ENCODE results near the gene CHD9NB.

The CHD9NB gene

GRCh38 chr16:52994942-52995341, 57.8 kb downstream of the CHD9NB start:
- H3K4me3 ChIP-seq (ENCODE audit: low read depth, low read length): no peak overlapping the region
- TF ChIP-seq CTCF (IDR thresholded peaks at IDR 0.05; ENCODE audit: low read depth, low read length, missing control alignments): no peak
- DNase-seq (ENCODE audit: low read depth): no peak

GRCh38 chr16:52993179-52993578, 59.5 kb downstream of the CHD9NB start:
- no peak for DNase-seq (ENCODE audit: low read depth)
- H3K4me3 ChIP-seq (ENCODE audit: low read depth, low read length): no peak overlapping the region
- no peak for TF ChIP-seq CTCF (IDR thresholded peaks at IDR 0.05; ENCODE audit: low read depth, low read length, missing control alignments)

- no peak overlapping the region for H3K4me3 ChIP-seq (ENCODE audit: low read depth, low read length)
- TF ChIP-seq CTCF (IDR thresholded peaks at IDR 0.05; ENCODE audit: low read depth, low read length, missing control alignments): no peak
- DNase-seq (ENCODE audit: low read depth): no peak
Measured at GRCh38 chr16:52991572-52991971, 61.1 kb downstream of the CHD9NB start.
